NCI-H187 treated with DMSO at 0.1 percent for 48 hours (cell line): ENCODE data around the gene IGSF1.
"Not testable (repeated sequence)": the region's sequence is repeated elsewhere in the genome, so short reads cannot be mapped to it uniquely, and the experiment has no call there.

ENCODE experiments used
- DNase-seq: peaks from one replicate; lab custom pipeline; 2025; lab: John Stamatoyannopoulos, UW

IGSF1 gene

DNA sequence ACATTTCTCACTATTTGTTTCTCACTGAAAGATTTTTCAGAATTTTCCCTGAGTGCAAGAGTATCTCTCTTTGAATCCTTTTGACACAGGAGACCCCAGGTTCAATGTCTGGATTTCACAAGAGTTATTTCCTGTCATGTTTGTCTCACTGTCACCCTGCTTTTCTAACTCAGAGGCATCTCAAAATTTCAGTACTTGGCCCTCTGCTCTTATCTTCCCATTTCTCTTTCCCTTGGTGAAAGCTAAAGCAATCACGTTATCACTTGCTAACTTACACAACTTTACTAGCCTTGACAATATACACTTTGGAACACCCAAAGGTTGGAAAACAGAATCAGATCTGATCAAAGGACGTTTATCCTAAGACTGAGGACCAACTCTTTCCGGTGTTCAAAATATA lies 17.3 kb downstream of the IGSF1 start:
- DNase-seq: no peak

DNA sequence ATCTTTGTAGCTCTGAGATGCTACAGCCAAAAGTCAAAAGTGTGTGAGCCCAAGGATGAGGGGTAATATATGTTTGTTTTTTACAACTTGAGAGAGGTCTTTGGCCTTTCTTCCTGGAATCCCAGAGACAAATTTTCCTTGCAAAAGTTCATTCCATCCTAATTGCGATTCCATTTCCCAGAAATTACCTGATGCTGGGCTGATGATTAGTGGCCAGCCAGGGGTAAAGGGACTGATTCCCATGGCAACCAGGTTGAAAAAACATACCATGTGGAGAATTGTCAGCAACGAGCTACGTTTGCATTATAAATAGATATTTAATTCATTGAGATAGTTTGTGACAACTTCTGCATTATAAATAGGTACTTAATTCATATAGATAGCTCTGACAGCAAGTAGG lies 17.8 kb downstream of the IGSF1 start:
- DNase-seq: no peak

DNA sequence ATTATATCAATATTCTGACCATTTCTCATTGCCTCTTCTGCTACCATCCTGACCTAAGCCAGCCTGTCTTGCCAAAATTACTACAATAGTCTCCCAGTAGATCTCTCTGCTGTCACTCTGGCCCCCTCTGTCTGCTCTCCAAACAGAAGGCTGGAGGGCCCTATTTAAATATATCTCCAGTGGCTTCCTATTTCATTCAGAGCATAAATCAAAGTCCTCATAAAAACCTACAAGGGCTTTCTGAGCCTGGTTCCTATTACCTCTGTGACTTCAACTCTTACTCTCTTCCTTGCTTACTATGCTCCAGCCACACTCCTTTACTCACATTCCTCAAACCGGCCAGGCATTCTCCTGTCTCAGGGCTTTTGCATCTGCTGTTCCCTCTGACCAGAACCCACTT lies 19.0 kb downstream of the IGSF1 start:
- peak; percentile 15 for DNase-seq

DNA sequence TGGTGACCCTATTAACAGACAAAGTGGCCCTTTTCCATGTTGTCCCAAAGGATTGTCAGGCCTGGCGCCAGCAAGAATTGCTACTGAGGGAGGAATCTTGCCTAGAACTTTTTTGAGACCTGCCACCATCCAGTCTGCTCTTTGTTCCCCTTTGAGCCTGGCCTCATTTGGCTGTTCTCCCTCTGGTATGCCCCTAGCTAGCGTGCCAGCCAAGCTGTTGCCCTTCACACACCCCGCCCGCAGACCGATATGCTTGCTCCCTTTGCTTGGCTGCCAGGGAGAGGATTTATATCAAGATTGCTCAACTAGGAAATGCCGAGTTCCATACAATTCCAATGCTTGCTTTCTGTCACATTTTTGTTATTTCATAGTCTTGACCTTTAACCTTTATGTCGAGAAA lies 24.4 kb downstream of the IGSF1 start:
- no peak for DNase-seq

DNA sequence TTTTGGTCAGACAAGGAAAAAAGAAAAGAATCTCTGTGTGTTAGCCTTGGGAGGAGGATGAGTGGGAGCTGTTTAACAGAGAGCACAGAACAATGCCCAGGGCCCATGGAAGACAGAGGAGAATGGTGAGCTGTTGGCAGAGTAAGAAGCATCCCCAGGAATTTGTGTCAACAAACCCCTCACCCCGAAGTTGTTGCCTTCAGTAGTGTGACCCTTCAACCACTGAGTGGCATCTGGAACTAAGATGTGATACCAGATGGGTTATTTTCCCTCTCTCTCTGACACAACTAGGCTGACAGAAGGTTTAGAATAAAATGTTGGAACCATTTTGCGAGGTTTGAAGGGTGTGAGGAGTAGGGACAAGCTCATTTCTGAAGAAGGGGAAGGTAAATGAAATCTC lies 25.1 kb downstream of the IGSF1 start:
- DNase-seq: no peak

DNA sequence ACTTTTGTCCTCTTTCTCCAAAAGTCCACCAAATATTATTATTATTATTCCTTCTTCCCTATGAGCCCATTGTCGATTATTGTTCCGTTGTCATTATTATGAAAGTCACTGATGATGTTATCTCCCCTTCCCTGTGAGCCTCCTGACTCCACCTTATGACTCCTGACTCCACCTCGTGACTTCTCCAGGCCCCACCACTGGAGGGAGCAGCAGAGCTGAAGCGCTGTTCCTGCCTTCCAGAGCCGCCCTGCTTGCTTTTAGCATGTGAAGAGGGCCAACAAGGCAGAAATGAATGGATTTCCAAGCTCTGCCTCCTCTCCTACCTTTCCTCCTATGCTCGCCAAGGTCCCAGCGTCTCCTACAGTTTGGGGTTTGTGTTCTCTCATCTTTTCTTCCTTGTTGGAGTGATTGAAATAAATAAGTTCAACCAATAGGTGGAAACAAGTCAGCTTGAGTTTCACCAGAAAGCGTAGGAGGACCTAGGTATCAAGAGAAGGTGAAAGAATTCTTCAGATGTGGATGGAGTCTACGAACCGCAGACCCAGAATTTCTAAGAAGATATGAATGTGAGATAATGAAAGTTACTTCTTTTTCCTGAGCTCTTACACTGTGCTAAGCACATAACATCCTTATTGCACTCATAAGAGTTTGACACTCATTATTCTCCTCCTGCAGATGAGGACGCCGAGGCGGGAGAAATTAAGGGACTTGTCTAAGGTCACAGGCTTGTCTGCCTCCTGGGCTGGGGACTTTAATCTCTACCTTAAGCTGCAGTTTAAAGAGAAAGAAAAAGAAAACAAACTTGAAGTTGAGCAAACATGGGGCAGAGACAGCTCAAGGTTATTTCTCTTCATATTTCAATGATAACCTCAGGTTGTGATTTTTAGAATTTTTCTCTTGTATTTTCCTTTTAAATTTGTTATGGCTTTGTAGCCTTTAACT lies 26.1 kb downstream of the IGSF1 start:
- DNase-seq: no peak

DNA sequence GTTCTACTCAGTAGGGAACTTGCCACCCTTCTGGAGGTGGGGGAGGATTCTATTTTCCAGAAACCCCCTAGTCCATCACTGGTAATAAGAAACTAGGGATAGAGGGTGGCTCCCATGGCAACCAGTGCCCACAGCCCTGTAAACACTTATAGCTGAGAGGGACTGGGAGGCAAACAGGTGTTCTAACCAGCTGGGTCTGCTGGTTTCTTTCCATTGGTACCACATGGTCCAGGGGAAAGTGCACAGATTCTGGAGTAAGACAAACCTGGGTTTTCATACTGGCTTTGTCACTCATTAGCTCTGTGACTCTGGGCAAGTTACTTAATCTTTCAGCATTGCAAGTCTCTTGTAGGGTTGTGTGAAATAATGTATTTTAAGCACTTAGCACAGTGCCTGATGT lies 26.9 kb downstream of the IGSF1 start:
- DNase-seq: no peak

DNA sequence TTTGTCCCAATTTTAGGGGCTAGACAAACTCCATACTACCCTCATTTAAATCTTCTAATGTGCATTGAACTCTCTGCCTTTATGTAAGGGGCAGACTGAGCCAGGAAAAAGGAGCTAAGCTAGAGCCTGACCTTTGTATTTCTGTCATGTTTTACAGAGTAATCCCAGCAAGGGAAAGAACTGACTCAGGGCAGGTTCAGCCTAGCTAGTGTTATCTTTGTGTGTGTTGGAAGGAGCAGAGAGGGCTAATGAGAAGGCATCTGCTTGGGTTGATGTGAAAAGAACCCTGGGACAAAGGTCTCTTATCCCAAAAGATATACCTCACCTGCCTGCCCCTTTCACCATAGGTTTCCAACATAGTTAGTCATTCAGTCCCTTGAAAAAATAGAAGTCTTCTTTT lies 31.7 kb downstream of the IGSF1 start:
- DNase-seq: no peak

DNA sequence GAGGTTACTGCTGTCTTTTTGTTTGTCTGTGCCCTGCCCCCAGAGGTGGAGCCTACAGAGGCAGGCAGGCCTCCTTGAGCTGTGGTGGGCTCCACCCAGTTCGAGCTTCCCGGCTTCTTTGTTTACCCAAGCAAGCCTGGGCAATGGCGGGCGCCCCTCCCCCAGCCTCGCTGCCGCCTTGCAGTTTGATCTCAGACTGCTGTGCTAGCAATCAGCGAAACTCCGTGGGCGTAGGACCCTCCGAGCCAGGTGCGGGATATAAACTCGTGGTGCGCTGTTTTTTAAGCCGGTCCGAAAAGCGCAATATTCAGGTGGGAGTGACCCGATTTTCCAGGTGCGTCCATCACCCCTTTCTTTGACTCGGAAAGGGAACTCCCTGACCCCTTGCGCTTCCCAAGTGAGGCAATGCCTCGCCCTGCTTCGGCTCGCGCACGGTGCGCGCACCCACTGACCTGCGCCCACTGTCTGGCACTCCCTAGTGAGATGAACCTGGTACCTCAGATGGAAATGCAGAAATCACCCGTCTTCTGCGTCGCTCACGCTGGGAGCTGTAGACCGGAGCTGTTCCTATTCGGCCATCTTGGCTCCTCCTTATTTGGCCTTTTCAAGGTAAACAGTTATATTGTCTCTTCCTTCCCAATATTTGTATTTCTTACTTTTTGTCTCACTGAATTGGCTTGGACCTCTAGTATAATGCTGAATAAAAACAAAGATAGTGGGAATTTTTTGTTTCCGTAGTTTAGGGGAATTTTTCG lies 37.9 kb downstream of the IGSF1 start:
- not testable (repeated sequence) for DNase-seq

DNA sequence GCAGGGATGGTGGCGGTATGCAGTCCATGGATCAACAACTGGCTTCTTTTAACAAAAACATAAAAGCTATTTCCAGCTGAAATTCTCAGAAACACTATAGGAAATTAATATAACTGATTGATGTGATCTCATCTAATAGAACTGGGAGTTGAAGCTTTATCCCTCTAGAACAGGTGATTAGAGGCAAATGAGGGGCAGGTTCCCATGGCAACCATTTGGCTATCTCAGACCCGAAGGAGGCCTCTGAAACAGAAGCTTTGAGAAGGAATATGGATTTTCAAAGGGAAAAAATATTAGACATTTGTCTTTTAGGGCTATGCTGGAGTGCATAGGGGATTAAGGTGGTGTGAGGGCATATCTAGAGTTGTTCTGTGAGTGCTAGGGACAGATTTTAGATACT lies 50.0 kb downstream of the IGSF1 start:
- no peak for DNase-seq

DNA sequence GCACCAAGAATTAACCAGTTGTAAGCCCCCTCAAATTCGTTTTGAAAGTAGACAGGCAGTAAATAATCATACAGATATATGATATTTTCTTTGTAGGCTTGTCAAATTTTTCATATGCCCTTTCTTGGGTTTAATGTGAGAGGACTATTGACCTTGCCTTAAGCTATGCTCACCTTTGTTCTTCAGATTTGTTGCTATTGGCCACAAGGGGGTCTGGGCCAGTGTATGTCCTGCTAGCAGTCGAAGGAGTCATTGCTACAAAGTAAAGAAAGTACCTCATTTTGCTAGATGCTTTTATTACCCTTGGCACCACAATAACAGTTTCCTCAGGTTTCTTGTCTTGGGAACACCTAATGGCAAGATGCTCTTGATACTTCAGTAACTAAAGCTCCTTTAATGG lies 51.7 kb downstream of the IGSF1 start:
- DNase-seq: no peak

DNA sequence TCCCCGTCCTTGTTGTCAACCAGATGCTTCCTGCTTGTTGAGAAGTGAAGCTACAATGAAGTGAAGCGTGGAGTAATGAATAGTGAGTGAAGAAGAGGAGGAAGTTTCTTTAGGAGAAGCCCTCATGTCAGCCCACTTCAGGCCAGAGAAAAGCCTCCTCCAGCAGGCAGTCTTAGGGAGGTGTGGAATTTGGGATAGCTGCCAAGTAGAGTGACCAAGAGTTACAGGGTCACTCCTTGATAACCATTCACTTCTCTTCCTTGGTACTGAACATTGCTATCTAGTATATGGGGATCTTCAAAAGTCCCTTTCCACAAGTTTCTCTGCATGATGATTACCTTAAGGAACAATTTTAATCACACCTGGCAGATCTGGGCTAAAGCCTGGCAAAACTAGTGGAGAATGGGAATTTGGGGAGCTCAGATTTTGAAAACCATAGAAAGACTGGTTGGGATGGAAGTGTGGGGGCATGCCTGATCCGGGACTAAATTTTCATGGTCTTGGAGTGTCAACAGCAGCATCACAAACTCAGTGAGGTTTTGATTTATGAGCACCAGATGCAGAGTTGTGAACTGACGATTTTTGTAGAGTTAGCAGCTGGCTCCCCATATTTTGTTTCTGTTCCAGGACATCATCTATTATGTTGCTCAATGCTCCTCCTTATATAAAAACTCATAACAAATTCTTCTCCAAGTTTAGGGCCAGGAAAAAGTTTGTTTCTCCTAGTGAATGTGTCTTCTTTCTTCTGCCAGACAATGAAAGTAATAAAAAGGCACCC lies 53.1 kb downstream of the IGSF1 start:
- DNase-seq: no peak

DNA sequence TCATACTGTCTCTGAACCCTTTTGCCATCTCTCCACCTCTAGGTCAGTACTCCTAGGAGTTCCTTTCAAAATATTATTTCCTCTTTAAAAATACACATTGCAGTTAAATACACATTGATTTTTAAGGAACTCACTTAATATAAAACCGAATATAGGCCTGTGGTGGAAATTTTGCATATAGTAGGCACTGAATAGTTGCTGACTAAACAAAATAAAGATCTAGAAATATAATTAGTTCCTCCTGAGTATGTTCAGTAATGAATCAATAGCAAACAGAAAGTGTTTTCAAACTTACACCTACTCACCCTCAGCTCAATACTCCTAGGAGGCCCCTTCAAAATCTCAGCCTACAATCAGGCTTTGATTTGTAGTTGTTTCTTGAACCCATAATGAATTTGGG lies 61.5 kb downstream of the IGSF1 start:
- DNase-seq: no peak

DNA sequence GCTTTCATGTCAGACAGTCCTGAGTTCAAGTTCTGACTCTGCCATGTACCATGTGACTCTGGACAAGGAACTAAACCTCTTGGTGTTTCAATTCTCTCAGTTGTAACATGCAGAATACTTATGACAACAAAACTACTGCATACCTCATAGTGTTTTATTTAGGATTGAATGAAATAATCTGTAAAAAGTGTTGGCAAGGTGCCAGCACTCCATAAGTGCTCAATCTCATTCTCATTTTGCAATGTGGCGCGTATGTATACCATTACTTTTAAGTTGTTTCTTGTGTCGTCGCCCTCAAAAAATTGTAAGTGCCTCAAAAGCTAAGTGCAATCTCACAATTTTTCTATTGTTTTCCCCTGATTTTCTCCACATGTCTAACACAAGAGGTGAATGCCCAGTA lies 62.5 kb downstream of the IGSF1 start:
- no peak for DNase-seq

DNA sequence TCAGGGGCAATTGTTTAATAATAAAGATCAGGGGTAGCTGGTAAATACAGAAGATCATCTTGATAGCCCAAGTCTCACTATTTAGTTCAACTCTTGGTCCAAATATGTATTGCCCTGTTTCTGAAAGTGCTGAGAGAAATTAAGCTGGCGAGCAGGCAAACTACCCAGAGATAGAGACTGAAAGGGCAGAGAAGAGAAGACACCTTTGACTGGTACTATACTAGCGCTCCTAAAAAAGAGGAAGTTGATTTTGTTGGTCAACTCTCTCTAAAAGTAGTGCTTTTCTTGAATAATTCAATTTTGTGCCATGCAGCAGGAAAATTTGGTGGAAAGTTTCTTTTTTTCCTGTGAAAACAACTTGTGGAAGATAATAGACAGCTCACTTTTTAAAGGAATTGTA lies 64.0 kb downstream of the IGSF1 start:
- DNase-seq: no peak
